ENCODE measurements around the gene GOLGA1.

The GOLGA1 gene

DNA sequence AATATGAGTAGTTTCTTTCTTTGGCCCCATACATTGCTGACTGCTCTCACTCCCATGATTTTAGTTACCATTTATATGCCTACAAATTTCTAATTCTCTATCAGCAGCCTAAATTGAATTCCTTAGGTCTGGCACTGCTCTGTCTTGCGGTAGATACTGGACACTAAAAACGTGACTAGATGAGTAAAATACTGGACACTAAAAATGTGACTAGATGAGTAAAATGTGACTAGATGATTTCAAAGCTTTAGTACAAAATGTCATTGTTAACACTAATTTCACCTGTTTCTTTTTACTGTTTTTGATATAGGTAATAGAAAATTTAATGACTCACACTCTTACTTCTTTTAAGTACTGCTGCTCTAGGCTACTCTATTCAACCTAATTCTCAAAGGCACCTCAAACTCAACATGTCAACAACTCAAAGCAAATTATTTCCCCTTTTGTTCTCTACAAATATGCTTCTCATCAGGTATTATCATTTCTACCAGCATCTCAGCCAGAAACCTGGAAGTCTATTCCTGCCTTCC, 31.4 kb upstream of the GOLGA1 start:
- TF ChIP-seq TAF1 (IDR thresholded peaks at IDR 0.05; ENCODE audit: borderline replicate concordance, insufficient read depth, low read length) (no peak), POLR2AphosphoS5 (IDR thresholded peaks at IDR 0.05; ENCODE audit: low read depth, low read length) (no peak), SIN3A (IDR thresholded peaks at IDR 0.05; ENCODE audit: borderline replicate concordance, insufficient read depth, low read length) (no peak), FOXP2 (optimal IDR thresholded peaks at IDR 0.05; ENCODE audit: borderline replicate concordance, extremely low read depth, extremely low read length, insufficient read depth) (no peak)
- TF ChIP-seq, protein P1, sequence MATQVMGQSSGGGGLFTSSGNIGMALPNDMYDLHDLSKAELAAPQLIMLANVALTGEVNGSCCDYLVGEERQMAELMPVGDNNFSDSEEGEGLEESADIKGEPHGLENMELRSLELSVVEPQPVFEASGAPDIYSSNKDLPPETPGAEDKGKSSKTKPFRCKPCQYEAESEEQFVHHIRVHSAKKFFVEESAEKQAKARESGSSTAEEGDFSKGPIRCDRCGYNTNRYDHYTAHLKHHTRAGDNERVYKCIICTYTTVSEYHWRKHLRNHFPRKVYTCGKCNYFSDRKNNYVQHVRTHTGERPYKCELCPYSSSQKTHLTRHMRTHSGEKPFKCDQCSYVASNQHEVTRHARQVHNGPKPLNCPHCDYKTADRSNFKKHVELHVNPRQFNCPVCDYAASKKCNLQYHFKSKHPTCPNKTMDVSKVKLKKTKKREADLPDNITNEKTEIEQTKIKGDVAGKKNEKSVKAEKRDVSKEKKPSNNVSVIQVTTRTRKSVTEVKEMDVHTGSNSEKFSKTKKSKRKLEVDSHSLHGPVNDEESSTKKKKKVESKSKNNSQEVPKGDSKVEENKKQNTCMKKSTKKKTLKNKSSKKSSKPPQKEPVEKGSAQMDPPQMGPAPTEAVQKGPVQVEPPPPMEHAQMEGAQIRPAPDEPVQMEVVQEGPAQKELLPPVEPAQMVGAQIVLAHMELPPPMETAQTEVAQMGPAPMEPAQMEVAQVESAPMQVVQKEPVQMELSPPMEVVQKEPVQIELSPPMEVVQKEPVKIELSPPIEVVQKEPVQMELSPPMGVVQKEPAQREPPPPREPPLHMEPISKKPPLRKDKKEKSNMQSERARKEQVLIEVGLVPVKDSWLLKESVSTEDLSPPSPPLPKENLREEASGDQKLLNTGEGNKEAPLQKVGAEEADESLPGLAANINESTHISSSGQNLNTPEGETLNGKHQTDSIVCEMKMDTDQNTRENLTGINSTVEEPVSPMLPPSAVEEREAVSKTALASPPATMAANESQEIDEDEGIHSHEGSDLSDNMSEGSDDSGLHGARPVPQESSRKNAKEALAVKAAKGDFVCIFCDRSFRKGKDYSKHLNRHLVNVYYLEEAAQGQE (IDR thresholded peaks at IDR 0.05; ENCODE audit: insufficient read depth in 1 of 2, low read depth in 2 of 2, low read length in 2 of 2), result no peak

DNA sequence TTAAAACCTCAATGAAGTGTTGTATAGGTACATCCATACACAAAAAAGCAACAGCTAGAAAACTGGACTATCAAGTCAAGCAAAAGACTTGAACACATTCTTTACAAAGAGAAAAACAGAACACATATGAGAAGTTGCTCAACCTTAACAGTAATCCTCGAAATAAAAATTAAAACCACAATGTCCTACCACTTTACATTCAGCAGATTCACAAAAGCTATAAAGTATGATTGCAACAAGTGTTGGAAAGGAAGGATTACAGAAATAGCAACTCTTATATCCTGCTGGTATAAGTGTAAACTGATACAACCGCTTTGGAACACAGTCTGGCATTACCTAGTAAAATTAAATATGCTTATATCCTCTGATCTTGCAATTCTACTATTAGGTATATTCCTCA, 28.5 kb upstream of the GOLGA1 start:
- no peak for TF ChIP-seq POLR2AphosphoS5 (IDR thresholded peaks at IDR 0.05; ENCODE audit: low read depth, low read length)
- TF ChIP-seq, protein P1 (IDR thresholded peaks at IDR 0.05; ENCODE audit: insufficient read depth in 1 of 2, low read depth in 2 of 2, low read length in 2 of 2), result no peak
- TF ChIP-seq FOXP2 (optimal IDR thresholded peaks at IDR 0.05; ENCODE audit: borderline replicate concordance, extremely low read depth, extremely low read length, insufficient read depth), result no peak
- no peak for TF ChIP-seq TAF1 (IDR thresholded peaks at IDR 0.05; ENCODE audit: borderline replicate concordance, insufficient read depth, low read length)
- no peak for TF ChIP-seq SIN3A (IDR thresholded peaks at IDR 0.05; ENCODE audit: borderline replicate concordance, insufficient read depth, low read length)

DNA sequence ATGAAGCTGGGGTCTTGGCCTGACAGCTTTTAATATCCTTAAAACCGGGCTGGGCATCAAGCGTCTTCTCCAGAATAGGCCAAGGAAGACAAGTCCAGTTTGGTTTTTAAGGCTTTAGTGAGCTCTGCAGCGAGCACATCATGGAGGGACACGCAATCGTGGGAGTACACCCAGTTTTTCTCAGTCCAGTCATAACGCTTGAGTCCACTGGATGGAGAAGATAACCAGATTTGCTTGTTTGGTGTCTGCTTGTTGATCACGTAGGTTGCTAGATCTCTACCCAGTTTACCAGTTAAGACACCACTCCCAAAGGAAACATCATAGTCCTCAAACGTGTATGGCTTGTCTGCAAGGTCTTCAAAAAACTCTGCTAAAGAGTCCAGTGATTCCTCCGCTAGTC, 27.4 kb upstream of the GOLGA1 start:
- no peak for TF ChIP-seq SIN3A (IDR thresholded peaks at IDR 0.05; ENCODE audit: borderline replicate concordance, insufficient read depth, low read length)
- TF ChIP-seq FOXP2 (optimal IDR thresholded peaks at IDR 0.05; ENCODE audit: borderline replicate concordance, extremely low read depth, extremely low read length, insufficient read depth), result no peak
- TF ChIP-seq POLR2AphosphoS5 (IDR thresholded peaks at IDR 0.05; ENCODE audit: low read depth, low read length), result no peak
- no peak for TF ChIP-seq TAF1 (IDR thresholded peaks at IDR 0.05; ENCODE audit: borderline replicate concordance, insufficient read depth, low read length)
- TF ChIP-seq, protein P1 (IDR thresholded peaks at IDR 0.05; ENCODE audit: insufficient read depth in 1 of 2, low read depth in 2 of 2, low read length in 2 of 2), result no peak

DNA sequence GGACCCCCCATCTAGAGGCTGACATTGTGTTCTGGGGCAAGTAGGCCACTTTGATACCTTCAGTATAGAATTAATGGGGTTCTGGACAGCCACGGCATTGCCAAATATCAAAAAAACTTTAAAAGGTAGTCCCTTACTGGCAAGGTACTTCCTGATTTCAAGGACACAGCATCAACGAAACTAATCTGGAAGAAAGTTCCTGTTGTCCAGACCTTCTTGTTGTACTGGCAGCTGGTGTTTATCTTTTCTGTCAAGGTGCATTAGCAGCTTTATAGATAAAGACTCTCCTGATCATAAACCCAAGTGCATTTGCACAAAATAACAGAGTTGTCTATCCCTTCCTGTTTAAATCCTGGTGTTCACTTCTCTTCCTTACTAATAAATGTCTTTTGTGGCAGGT, 23.7 kb upstream of the GOLGA1 start:
- TF ChIP-seq SIN3A (IDR thresholded peaks at IDR 0.05; ENCODE audit: borderline replicate concordance, insufficient read depth, low read length) (no peak), FOXP2 (optimal IDR thresholded peaks at IDR 0.05; ENCODE audit: borderline replicate concordance, extremely low read depth, extremely low read length, insufficient read depth) (no peak), TAF1 (IDR thresholded peaks at IDR 0.05; ENCODE audit: borderline replicate concordance, insufficient read depth, low read length) (no peak), POLR2AphosphoS5 (IDR thresholded peaks at IDR 0.05; ENCODE audit: low read depth, low read length) (no peak)
- TF ChIP-seq, protein P1 (IDR thresholded peaks at IDR 0.05; ENCODE audit: insufficient read depth in 1 of 2, low read depth in 2 of 2, low read length in 2 of 2), result no peak

DNA sequence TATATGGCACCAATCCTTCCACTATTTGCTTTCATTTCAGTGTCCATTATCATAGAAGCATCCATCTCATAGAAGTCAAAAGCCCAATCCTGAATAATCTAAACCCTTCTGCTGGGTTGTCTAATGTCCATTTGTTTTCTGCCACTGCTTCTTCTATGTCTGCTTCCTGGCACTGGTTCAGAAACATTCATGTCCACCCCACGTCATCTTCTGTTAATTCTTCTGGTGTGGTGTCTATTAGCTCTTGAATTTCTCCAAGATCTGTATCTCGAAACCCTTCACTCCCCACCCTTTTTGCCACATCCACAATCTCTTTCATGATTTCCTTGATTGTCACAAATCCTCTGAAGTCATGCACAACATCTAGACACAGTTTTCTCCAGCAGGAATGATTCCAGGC, 23.2 kb upstream of the GOLGA1 start:
- TF ChIP-seq SIN3A (IDR thresholded peaks at IDR 0.05; ENCODE audit: borderline replicate concordance, insufficient read depth, low read length) (no peak), FOXP2 (optimal IDR thresholded peaks at IDR 0.05; ENCODE audit: borderline replicate concordance, extremely low read depth, extremely low read length, insufficient read depth) (no peak), POLR2AphosphoS5 (IDR thresholded peaks at IDR 0.05; ENCODE audit: low read depth, low read length) (no peak), TAF1 (IDR thresholded peaks at IDR 0.05; ENCODE audit: borderline replicate concordance, insufficient read depth, low read length) (no peak)
- TF ChIP-seq, protein P1 (IDR thresholded peaks at IDR 0.05; ENCODE audit: insufficient read depth in 1 of 2, low read depth in 2 of 2, low read length in 2 of 2), result no peak
